Endodermal cell (in vitro differentiated cells): Measurements from ENCODE around the gene YBX2. TPM values are rescaled to one million over a fixed set of nuclear protein-coding genes. Genes with fewer than 3 reads are reported as not detected.

Experiments
- DNase-seq: peaks from one replicate; pipeline ENCODE4 v3.0.0-alpha.2; 2017
- H3K27ac ChIP-seq: 2 replicates; pipeline ENCODE4 v1.5.1; 2013; ENCODE audit warnings: mild to moderate bottlenecking, low read depth, low read length, moderate library complexity
- H3K27me3 ChIP-seq: 2 replicates; pipeline ENCODE4 v1.6.1; 2013; ENCODE audit warnings: mild to moderate bottlenecking, low read length, moderate library complexity; ENCODE audit not compliant: insufficient read depth, control insufficient read depth, poor library complexity, severe bottlenecking
- H3K36me3 ChIP-seq: 2 replicates; pipeline ENCODE4 v1.7.0; 2013; ENCODE audit warnings: mild to moderate bottlenecking, low read length, moderate library complexity; ENCODE audit not compliant: control insufficient read depth, insufficient read depth
- H3K4me1 ChIP-seq: one replicate; pipeline ENCODE4 v1.7.0; 2013; ENCODE audit warnings: low read length; ENCODE audit not compliant: control insufficient read depth, insufficient read depth
- H3K4me3 ChIP-seq: 2 replicates; pipeline ENCODE4 v1.5.1; 2013; ENCODE audit warnings: mild to moderate bottlenecking, low read length, moderate library complexity
- H3K9ac ChIP-seq: 2 replicates; pipeline ENCODE4 v1.6.1; 2013; ENCODE audit warnings: mild to moderate bottlenecking, low read length, moderate library complexity; ENCODE audit not compliant: poor library complexity, severe bottlenecking; ENCODE audit errors: extremely low read depth
- H3K9me3 ChIP-seq: 2 replicates; pipeline ENCODE4 v1.6.1; 2013; ENCODE audit warnings: mild to moderate bottlenecking, low read length, moderate library complexity; ENCODE audit not compliant: control insufficient read depth
- H3K27ac Mint-ChIP-seq: 2 replicates; pipeline ENCODE4 v1.8.0; 2020; ENCODE audit warnings: mixed read lengths
- H3K27me3 Mint-ChIP-seq: 2 replicates; pipeline ENCODE4 v1.8.0; 2021; ENCODE audit warnings: mild to moderate bottlenecking, mixed read lengths; ENCODE audit not compliant: insufficient read depth
- H3K36me3 Mint-ChIP-seq: 2 replicates; pipeline ENCODE4 v1.8.0; 2020; ENCODE audit warnings: low read depth, mixed read lengths
- H3K4me1 Mint-ChIP-seq: 2 replicates; pipeline ENCODE4 v1.8.0; 2020; ENCODE audit warnings: mixed read lengths
- H3K4me3 Mint-ChIP-seq: 2 replicates; pipeline ENCODE4 v1.8.0; 2020; ENCODE audit warnings: mild to moderate bottlenecking, moderate library complexity, mixed read lengths
- H3K9me3 Mint-ChIP-seq: 2 replicates; pipeline ENCODE4 v1.8.0; 2020; ENCODE audit warnings: mild to moderate bottlenecking, mixed read lengths
- CTCF ChIP-seq: fragments of 200-600 bp; sonication (generic); conservative IDR thresholded peaks from 2 replicates; pipeline ENCODE4 v1.5.0; 2021; ENCODE audit warnings: antibody characterized with exemption, mild to moderate bottlenecking
- WGBS, 2 experiments: methylation state at CpG; one replicate each; pipeline versions ENCODE4 v1.1.5 to v1.1.7; 2013; ENCODE audit warnings: missing lambda C conversion rate in 2 of 2, mixed read lengths in 1 of 2; ENCODE audit not compliant: insufficient coverage in 1 of 2, insufficient read length in 1 of 2; 5-methylcytosine and 5-hydroxymethylcytosine counted together
- total RNA-seq, 2 donors: library from RNA; stranded (reverse); fragmentation: NEBNext Ultra II Directional in 1 of 2; extraction: Animal tissue kit (Norgen Biotek cat#: 25700) in 1 of 2; gene quantifications; 2 replicates in 1 of 2; 3 replicates in 1 of 2; pipeline ENCODE4 v1.2.1, GENCODE V29; 2021

YBX2 gene
- total RNA-seq, 2 donors from 2014 or later, result 6.6 to 15.9 TPM

DNA sequence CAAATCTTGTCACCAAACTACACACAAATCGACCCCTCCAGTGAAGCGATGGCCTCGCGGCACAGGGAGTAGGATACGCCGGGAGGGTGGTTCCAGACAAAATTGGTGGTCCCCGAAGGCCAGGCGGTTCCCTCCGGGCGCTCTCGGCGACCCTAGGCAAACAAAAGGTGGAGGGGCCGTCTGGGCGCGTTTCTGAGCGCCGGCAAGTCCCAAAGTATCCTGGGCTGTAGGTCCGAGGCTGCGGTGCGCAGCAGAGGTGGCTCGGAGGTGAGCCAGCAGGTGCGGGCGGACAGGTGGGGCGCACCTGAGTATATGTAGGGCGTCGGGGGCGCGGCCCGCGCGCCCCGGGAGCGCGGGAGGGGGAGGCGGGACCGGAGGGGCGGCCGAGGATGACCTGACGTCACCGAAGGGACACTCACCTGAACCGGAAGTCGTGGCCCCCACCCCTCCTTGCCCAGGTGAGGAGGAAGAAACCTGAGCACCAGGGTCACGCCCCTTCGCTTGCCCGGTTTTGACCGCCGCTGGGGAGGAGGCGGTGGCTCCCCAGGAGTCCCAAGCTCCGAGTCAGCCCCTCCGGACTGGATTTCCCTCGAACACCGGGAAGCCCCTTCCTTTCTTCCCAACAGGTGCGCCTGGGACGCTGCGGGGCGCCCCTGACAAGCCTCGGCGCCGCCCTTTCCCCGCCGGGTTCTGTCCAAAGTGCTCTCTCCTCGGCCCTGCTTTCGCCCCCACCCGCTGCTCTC, 32.1 kb downstream of the YBX2 start, which contains the start of gene CLDN7:
CLDN7 (minus strand) TSS at position 287 of the 743 bp plus-strand sequence. CDS start 435 bp downstream, outside the sequence.
- Mint-ChIP-seq H3K27me3 (no peaks in the 10 kb centered on the region), H3K4me3 (peak within 1 kb of the TSS; percentile 98), H3K4me1 (peaks cover 12% of the 10 kb centered on the region), H3K27ac (peak within 1 kb of the TSS; percentile 97), H3K9me3 (no peaks in the 10 kb centered on the region), H3K36me3 (peaks cover 15% of the 10 kb centered on the region)
- H3K9me3 ChIP-seq, result no peaks in the 10 kb centered on the region
- H3K27me3 ChIP-seq, result peaks cover 36% of the 10 kb centered on the region
- peak within 1 kb of the TSS; percentile 73 for H3K4me3 ChIP-seq
- H3K27ac ChIP-seq, result no peak within 1 kb of the TSS
- no peaks in the 10 kb centered on the region for H3K4me1 ChIP-seq
- WGBS, 2 experiments, result 4 to 5% methylated on average over 26 to 64 of the region's 64 CpGs
- DNase-seq, result peak; percentile 99
- H3K9ac ChIP-seq, result peak within 1 kb of the TSS; percentile 68
- H3K36me3 ChIP-seq, result peaks cover 14% of the 10 kb centered on the region
- peak; percentile 59 for TF ChIP-seq CTCF

DNA sequence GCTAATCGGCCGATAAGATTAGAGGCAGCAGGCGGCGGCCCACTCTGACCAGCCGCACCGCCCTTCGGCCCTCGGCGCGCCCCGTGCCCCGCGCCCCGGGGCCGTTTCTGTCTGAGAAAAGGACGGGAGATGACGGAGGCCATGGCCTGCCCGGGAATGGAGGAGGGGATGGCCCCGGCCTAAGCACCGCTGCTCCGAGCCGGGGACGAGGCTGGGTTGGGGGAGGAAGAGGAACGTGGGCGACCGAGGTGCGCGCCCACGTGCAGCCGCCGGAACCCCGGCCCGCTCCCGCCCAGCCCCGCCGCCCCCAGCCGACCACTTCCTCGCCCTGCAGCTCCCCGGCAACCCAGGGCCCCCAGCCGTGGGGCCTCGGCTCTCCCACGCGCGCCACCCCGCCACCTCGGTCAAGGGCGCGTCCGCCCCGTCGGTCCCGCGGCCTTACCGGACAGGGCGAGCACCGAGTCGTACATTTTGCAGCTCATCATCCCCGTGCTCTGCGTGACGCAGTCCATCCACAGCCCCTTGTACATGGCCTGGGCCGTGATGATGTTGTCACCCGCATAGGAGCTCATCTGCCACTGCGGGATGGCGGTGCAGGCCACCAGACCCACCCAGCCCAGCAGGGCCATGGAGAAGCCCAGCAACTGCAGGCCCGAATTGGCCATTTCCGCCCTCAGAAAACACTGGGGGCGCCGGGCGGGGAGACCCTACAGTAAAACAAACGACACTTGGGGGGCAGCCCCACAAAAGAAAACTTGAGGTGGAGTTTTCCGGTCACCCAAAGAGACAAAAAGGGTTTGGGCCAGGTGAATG, 32.9 kb downstream of the YBX2 start:
- peaks cover 36% of the 10 kb centered on the region for H3K27me3 ChIP-seq
- H3K4me3 Mint-ChIP-seq, result peak overlapping the region; percentile 98
- peaks cover 17% of the 10 kb centered on the region for H3K36me3 ChIP-seq
- no peaks in the 10 kb centered on the region for H3K9me3 ChIP-seq
- no peak overlapping the region for H3K27ac ChIP-seq
- no peaks in the 10 kb centered on the region for H3K9me3 Mint-ChIP-seq
- H3K27ac Mint-ChIP-seq, result peak overlapping the region; percentile 97
- H3K4me1 Mint-ChIP-seq, result peaks cover 12% of the 10 kb centered on the region
- H3K27me3 Mint-ChIP-seq, result no peaks in the 10 kb centered on the region
- H3K4me3 ChIP-seq, result peak overlapping the region; percentile 73
- peaks cover 21% of the 10 kb centered on the region for H3K36me3 Mint-ChIP-seq
- WGBS, 2 experiments, result 10 to 27% methylated on average over 21 to 71 of the region's 71 CpGs
- TF ChIP-seq CTCF, result no peak
- no peaks in the 10 kb centered on the region for H3K4me1 ChIP-seq
- peak; percentile 79 for DNase-seq
- peak overlapping the region; percentile 68 for H3K9ac ChIP-seq

GRCh38 chr17:7260651-7261378, 33.6 kb downstream of the YBX2 start:
- peaks cover 25% of the 10 kb centered on the region for H3K36me3 Mint-ChIP-seq
- H3K4me1 Mint-ChIP-seq, result peaks cover 12% of the 10 kb centered on the region
- no peak overlapping the region for H3K27ac ChIP-seq
- peak overlapping the region; percentile 73 for H3K4me3 ChIP-seq
- H3K36me3 ChIP-seq, result peaks cover 23% of the 10 kb centered on the region
- 13 to 25% methylated on average over 20 to 54 of the region's 54 CpGs for WGBS, 2 experiments
- H3K27ac Mint-ChIP-seq, result peak overlapping the region; percentile 89
- no peak for TF ChIP-seq CTCF
- no peaks in the 10 kb centered on the region for H3K27me3 Mint-ChIP-seq
- DNase-seq, result peak; percentile 92
- H3K4me1 ChIP-seq, result no peaks in the 10 kb centered on the region
- no peaks in the 10 kb centered on the region for H3K9me3 Mint-ChIP-seq
- peak overlapping the region; percentile 98 for H3K4me3 Mint-ChIP-seq
- no peaks in the 10 kb centered on the region for H3K9me3 ChIP-seq
- peak overlapping the region; percentile 30 for H3K9ac ChIP-seq
- peaks cover 36% of the 10 kb centered on the region for H3K27me3 ChIP-seq
